IMR-90 (cell line): ENCODE measurements around the gene MCRS1. TPM values are rescaled to one million over a fixed set of nuclear protein-coding genes. Genes with fewer than 3 reads are reported as not detected.

Experiments used
- ATAC-seq: fragments of 200-7000 bp; cut with Tn5 transposase; 2 replicates; pipeline ENCODE4 v1.9.1; 2020; ENCODE audit warnings: low read depth, mild to moderate bottlenecking, moderate library complexity
- BruUV-seq: library from RNA; stranded (reverse); fragments of 400-500 nt; replicated peaks from 2 replicates; lab custom pipeline; 2021; lab: Mats Ljungman, UMichigan
- CTCF ChIA-PET: fragments of 300-600 bp; formaldehyde crosslinking; extraction: SDS; loops from one replicate; lab custom pipeline; 2021; ENCODE audit warnings: antibody characterized with exemption; lab: Yijun Ruan, JAX
- POLR2A ChIA-PET: fragments of 300-600 bp; sonication (Branson Sonifier 250); formaldehyde crosslinking; loops from one replicate; lab custom pipeline; 2022; ENCODE audit warnings: antibody characterized with exemption; ENCODE audit not compliant: unreplicated experiment; lab: Charles Lee
- DNase-seq: peaks from one replicate; pipeline ENCODE4 v3.0.0; 2013
- H2AFZ ChIP-seq: replicated peaks from 2 replicates; pipeline ENCODE3; 2013; ENCODE audit warnings: low read length, mild to moderate bottlenecking; ENCODE audit not compliant: poor library complexity
- H2AK5ac ChIP-seq: 2 replicates; pipeline ENCODE4 v1.6.1; 2013; ENCODE audit warnings: low read depth, low read length, inconsistent platforms
- H2AK9ac ChIP-seq: replicated peaks from 2 replicates; pipeline ENCODE3; 2013; ENCODE audit warnings: mild to moderate bottlenecking, low read depth, low read length, moderate library complexity; ENCODE audit not compliant: poor library complexity
- H2BK120ac ChIP-seq: 2 replicates; pipeline ENCODE4 v1.6.1; 2013; ENCODE audit warnings: low read depth, low read length, inconsistent platforms
- H2BK15ac ChIP-seq: 3 replicates; pipeline ENCODE4 v1.6.1; 2013; ENCODE audit warnings: low read depth, low read length, inconsistent platforms
- H2BK20ac ChIP-seq: 2 replicates; pipeline ENCODE4 v1.6.1; 2013; ENCODE audit warnings: low read depth, mild to moderate bottlenecking, inconsistent platforms, low read length, moderate library complexity
- H2BK5ac ChIP-seq: 2 replicates; pipeline ENCODE4 v1.6.1; 2013; ENCODE audit warnings: mild to moderate bottlenecking, low read depth, low read length, inconsistent platforms; ENCODE audit not compliant: poor library complexity, severe bottlenecking
- H3K14ac ChIP-seq: replicated peaks from 2 replicates; pipeline ENCODE4 v1.6.1; 2013; ENCODE audit warnings: low read depth, low read length, inconsistent platforms
- H3K18ac ChIP-seq: 2 replicates; pipeline ENCODE4 v1.6.1; 2013; ENCODE audit warnings: low read depth, low read length, control low read depth
- H3K23ac ChIP-seq: 2 replicates; pipeline ENCODE4 v1.6.1; 2013; ENCODE audit warnings: low read depth, low read length, inconsistent platforms
- H3K27ac ChIP-seq: 2 replicates; pipeline ENCODE4 v1.5.1; 2013; ENCODE audit warnings: mild to moderate bottlenecking, control low read depth, low read length; ENCODE audit not compliant: insufficient read depth
- H3K27me3 ChIP-seq: 2 replicates; pipeline ENCODE4 v1.6.1; 2013; ENCODE audit warnings: low read length; ENCODE audit not compliant: control insufficient read depth, insufficient read depth
- H3K36me3 ChIP-seq: 2 replicates; pipeline ENCODE4 v1.6.1; 2013; ENCODE audit warnings: low read length, mixed read lengths; ENCODE audit not compliant: control insufficient read depth, insufficient read depth
- H3K4ac ChIP-seq: 2 replicates; pipeline ENCODE4 v1.6.1; 2013; ENCODE audit warnings: low read depth, low read length, inconsistent platforms
- H3K4me1 ChIP-seq: 2 replicates; pipeline ENCODE4 v1.6.1; 2013; ENCODE audit warnings: low read length, mixed read lengths; ENCODE audit not compliant: control insufficient read depth, insufficient read depth
- H3K4me2 ChIP-seq: 2 replicates; pipeline ENCODE4 v1.6.1; 2013; ENCODE audit warnings: low read depth, mild to moderate bottlenecking, control low read depth, low read length, moderate library complexity
- H3K4me3 ChIP-seq: 2 replicates; pipeline ENCODE4 v1.5.1; 2013; ENCODE audit warnings: low read depth, mild to moderate bottlenecking, control low read depth, low read length, moderate library complexity; ENCODE audit not compliant: insufficient read depth
- H3K56ac ChIP-seq: 2 replicates; pipeline ENCODE4 v1.6.1; 2013; ENCODE audit warnings: low read length, inconsistent platforms; ENCODE audit not compliant: insufficient read depth; ENCODE audit errors: extremely low read depth
- H3K79me1 ChIP-seq, 2 experiments: 2 replicates each; pipeline ENCODE4 v1.6.1; 2013; ENCODE audit warnings: low read length in 2 of 2, inconsistent platforms in 1 of 2, low read depth in 1 of 2
- H3K9ac ChIP-seq: 2 replicates; pipeline ENCODE4 v1.6.1; 2013; ENCODE audit warnings: low read depth, low read length, control low read depth
- H3K9me1 ChIP-seq: 2 replicates; pipeline ENCODE4 v1.6.1; 2013; ENCODE audit warnings: low read length, inconsistent platforms; ENCODE audit not compliant: insufficient read depth
- H3K9me3 ChIP-seq: 2 replicates; pipeline ENCODE4 v1.6.1; 2013; ENCODE audit warnings: low read length; ENCODE audit not compliant: control insufficient read depth, insufficient read depth
- H4K20me1 ChIP-seq: 2 replicates; pipeline ENCODE4 v1.6.1; 2013; ENCODE audit warnings: low read length, inconsistent platforms; ENCODE audit not compliant: insufficient read depth
- H4K5ac ChIP-seq: 2 replicates; pipeline ENCODE4 v1.6.1; 2013; ENCODE audit warnings: mild to moderate bottlenecking, low read depth, low read length, control low read depth
- H4K8ac ChIP-seq, 2 experiments: 2 replicates each; pipeline ENCODE4 v1.6.1; 2013; ENCODE audit warnings: low read depth in 2 of 2, low read length in 2 of 2, control low read depth in 1 of 2, inconsistent platforms in 1 of 2
- H4K91ac ChIP-seq: 2 replicates; pipeline ENCODE4 v1.6.1; 2013; ENCODE audit warnings: low read depth, low read length, inconsistent platforms; ENCODE audit not compliant: insufficient read depth
- BHLHE40 ChIP-seq: fragments of 150-350 bp; IDR thresholded peaks from 2 replicates; pipeline ENCODE4 v1.6.1; 2016; ENCODE audit warnings: mild to moderate bottlenecking, low read depth, low read length
- CEBPB ChIP-seq: IDR thresholded peaks from 2 replicates; pipeline ENCODE4 v1.6.1; 2012; ENCODE audit warnings: low read depth, low read length, improper control_type of control experiment
- CHD1 ChIP-seq: IDR thresholded peaks from 2 replicates; pipeline ENCODE4 v1.6.1; 2012; ENCODE audit warnings: low read depth, low read length, improper control_type of control experiment
- FOS ChIP-seq: fragments of 150-350 bp; IDR thresholded peaks from 2 replicates; pipeline ENCODE4 v1.6.1; 2016; ENCODE audit warnings: low read depth, low read length
- MAFK ChIP-seq: IDR thresholded peaks from 2 replicates; pipeline ENCODE4 v1.6.1; 2012; ENCODE audit warnings: low read depth, low read length, improper control_type of control experiment
- MXI1 ChIP-seq: IDR thresholded peaks from 2 replicates; pipeline ENCODE4 v1.6.1; 2012; ENCODE audit warnings: low read depth, mild to moderate bottlenecking, low read length, moderate library complexity, borderline replicate concordance
- NFE2L2 ChIP-seq: fragments of 150-350 bp; IDR thresholded peaks from 2 replicates; pipeline ENCODE4 v1.6.1; 2016; ENCODE audit warnings: low read depth, mild to moderate bottlenecking, low read length
- POLR2A ChIP-seq: IDR thresholded peaks from 2 replicates; pipeline ENCODE4 v1.6.1; 2012; ENCODE audit warnings: mild to moderate bottlenecking, low read depth, low read length
- RAD21 ChIP-seq: IDR thresholded peaks from 2 replicates; pipeline ENCODE4 v1.6.1; 2012; ENCODE audit warnings: low read length, improper control_type of control experiment
- RCOR1 ChIP-seq: IDR thresholded peaks from 2 replicates; pipeline ENCODE4 v1.6.1; 2012; ENCODE audit warnings: mild to moderate bottlenecking, low read length, improper control_type of control experiment; ENCODE audit not compliant: insufficient replicate concordance
- RFX5 ChIP-seq: IDR thresholded peaks from 2 replicates; pipeline ENCODE4 v1.8.0; 2012; ENCODE audit warnings: low read depth, mild to moderate bottlenecking, low read length, moderate library complexity
- SMC3 ChIP-seq: fragments of 150-350 bp; IDR thresholded peaks from 2 replicates; pipeline ENCODE4 v1.6.1; 2016; ENCODE audit warnings: low read depth, mild to moderate bottlenecking, antibody characterized with exemption, low read length, moderate library complexity
- USF2 ChIP-seq: fragments of 150-350 bp; IDR thresholded peaks from 2 replicates; pipeline ENCODE4 v1.6.1; 2017; ENCODE audit warnings: mild to moderate bottlenecking, antibody characterized with exemption, low read length, low read depth
- WGBS, 2 experiments: methylation state at CpG; one replicate each; pipeline versions ENCODE4 v1.1.5 to v1.1.7; 2013; ENCODE audit warnings: missing lambda C conversion rate in 2 of 2; ENCODE audit not compliant: insufficient read length in 1 of 2; ENCODE audit errors: extremely low coverage in 2 of 2; 5-methylcytosine and 5-hydroxymethylcytosine counted together
- dilution Hi-C: fragments of 300-500 bp; cut with HindIII; formaldehyde crosslinking; loops from one replicate; pipeline ENCODE4 v1.14.3; 2018; ENCODE audit warnings: low sequenced_read_pairs; ENCODE audit not compliant: unreplicated experiment
- in situ Hi-C: fragments of 300-500 bp; cut with MboI; formaldehyde crosslinking; loops from 3 replicates; pipeline ENCODE4 v1.14.3; 2019; ENCODE audit warnings: low sequenced_read_pairs, inconsistent platforms, mixed read lengths
- intact Hi-C: fragments of 100-400 bp; cut with micrococcal nuclease; formaldehyde crosslinking; loops from 2 replicates; pipeline ENCODE4 v1.10.0; 2022
- polyA plus RNA-seq, 3 experiments: library from polyadenylated mRNA; depleted of rRNA; stranded (reverse); fragments of >200 nt; gene quantifications; 2 replicates each; pipeline ENCODE4 v1.2.3, GENCODE V29; 2012; ENCODE audit warnings: low replicate concordance in 1 of 3
- total RNA-seq: library from RNA; depleted of rRNA; stranded (reverse); fragments of >200 nt; gene quantifications from 2 replicates; pipeline ENCODE4 v1.2.3, GENCODE V29; 2012
- TF ChIP-seq, protein P1 (sequence below): fragments of 150-350 bp; IDR thresholded peaks from 2 replicates; pipeline ENCODE4 v1.6.1; 2016; ENCODE audit warnings: low read depth, mild to moderate bottlenecking, low read length, moderate library complexity, borderline replicate concordance

The MCRS1 gene
- total and polyA plus RNA-seq, 2 of the 4 experiments (the other 2 are of a cell fraction) = 72.9 to 73.2 TPM

- Histone ChIP-seq H2AK9ac (no peak overlapping the region), H3K56ac (no peak overlapping the region), H4K8ac (no peak overlapping the region), H2BK20ac (no peak overlapping the region), H4K20me1 (no peaks in the 10 kb centered on the region), H3K9me3 (no peaks in the 10 kb centered on the region), H2BK15ac (no peak overlapping the region), H3K4me1 (no peaks in the 10 kb centered on the region), H2AK5ac (no peak overlapping the region), H4K91ac (no peak overlapping the region), H4K5ac (no peak overlapping the region), H3K14ac (no peak overlapping the region), H3K79me1 (no peaks in the 10 kb centered on the region), H2BK120ac (no peak overlapping the region), H3K4ac (no peak overlapping the region), H2AFZ (no peak overlapping the region), H3K27me3 (peaks cover 20% of the 10 kb centered on the region), H3K27ac (no peak overlapping the region), H3K18ac (no peak overlapping the region), H3K9ac (no peak overlapping the region), H3K23ac (no peak overlapping the region), H3K4me2 (no peak overlapping the region), H3K9me1 (no peaks in the 10 kb centered on the region), H2BK5ac (no peak overlapping the region), H3K36me3 (peaks cover 33% of the 10 kb centered on the region), H3K4me3 (no peak overlapping the region)
- no TSS peak for BruUV-seq
- 100% methylated on average over 2 of the region's 18 CpGs; no CpG with 5 or more reads in 1 of the 2 experiments for WGBS, 2 experiments
- TF ChIP-seq, protein P1, sequence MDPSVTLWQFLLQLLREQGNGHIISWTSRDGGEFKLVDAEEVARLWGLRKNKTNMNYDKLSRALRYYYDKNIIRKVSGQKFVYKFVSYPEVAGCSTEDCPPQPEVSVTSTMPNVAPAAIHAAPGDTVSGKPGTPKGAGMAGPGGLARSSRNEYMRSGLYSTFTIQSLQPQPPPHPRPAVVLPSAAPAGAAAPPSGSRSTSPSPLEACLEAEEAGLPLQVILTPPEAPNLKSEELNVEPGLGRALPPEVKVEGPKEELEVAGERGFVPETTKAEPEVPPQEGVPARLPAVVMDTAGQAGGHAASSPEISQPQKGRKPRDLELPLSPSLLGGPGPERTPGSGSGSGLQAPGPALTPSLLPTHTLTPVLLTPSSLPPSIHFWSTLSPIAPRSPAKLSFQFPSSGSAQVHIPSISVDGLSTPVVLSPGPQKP = no peak
- TF ChIP-seq RCOR1 (no peak), MAFK (no peak), MXI1 (no peak), USF2 (no peak), CHD1 (no peak), RAD21 (no peak), BHLHE40 (no peak), RFX5 (no peak), FOS (no peak), SMC3 (no peak), CEBPB (no peak), NFE2L2 (no peak), POLR2A (no peak)
- ChIA-PET POLR2A (no interaction called here), CTCF (no interaction called here)
- in situ Hi-C loops = no loop called here
- intact Hi-C loops = no loop called here
- no peak for ATAC-seq
- DNase-seq = no peak
- dilution Hi-C loops = no loop called here
Observed at GRCh38 chr12:49555631-49556390, 12.1 kb downstream of the MCRS1 start.
